Limb (tissue), 2 donors: ENCODE data around the gene MYO18A.
A peak's percentile ranks its signal among the peaks of the same experiment; 100 is the strongest.
"Not testable (repeated sequence)": the region's sequence is repeated elsewhere in the genome, so short reads cannot be mapped to it uniquely, and the experiment has no call there.

Experiments
- DNase-seq, 2 donors: peaks; one replicate each; pipeline ENCODE4 v3.0.0-alpha.2; 2016; ENCODE audit errors: extremely low spot score in 2 of 2

MYO18A gene

GRCh38 chr17:29108823-29109476 lies 71.2 kb downstream of the MYO18A start:
- DNase-seq: no peak

GRCh38 chr17:29107933-29108822 lies 72.0 kb downstream of the MYO18A start:
- DNase-seq: no peak

- DNase-seq: no peak
Measured at GRCh38 chr17:29107084-29107483, 73.1 kb downstream of the MYO18A start.

DNA sequence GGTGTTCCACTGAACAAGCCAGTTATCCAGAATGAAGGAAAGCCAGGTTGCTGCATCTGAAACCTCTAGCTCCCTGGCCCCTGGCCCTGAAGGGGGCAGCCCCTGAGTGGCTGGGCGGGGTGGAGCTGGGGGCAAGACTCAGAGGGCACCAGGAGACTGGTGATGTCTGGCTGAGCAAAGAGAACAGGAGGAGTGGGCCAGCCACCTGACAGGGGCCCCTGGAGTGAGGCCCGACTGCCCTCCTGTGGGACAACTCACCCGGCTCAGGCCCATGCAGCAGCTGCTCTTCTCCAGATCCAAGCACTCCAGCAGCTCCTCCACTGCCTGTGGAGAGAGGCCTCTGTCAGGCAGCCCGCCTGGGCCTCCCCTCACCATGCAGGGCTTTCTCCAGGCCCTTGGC lies 76.9 kb downstream of the MYO18A start:
- DNase-seq: no peak

DNA sequence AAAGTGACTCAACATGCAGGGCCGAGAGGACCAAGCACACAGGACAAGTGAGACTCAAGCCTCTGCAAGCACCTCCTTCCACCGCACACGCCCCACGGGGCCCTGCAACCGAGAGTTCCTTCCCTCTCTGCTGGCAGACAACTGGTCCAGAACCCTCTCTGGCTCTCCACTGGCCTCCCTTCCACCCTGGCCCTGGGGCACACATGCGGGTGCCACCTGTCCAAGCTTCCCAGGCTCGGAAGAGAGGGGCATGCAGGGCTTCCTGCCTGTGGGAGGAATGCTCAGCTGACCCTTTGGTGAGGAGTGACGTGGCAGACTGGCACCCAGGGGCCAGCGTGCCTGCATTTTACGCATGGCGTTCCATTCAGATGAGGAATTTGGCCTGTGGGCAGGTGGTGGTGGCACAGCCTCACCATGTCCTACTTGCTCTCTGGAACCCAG lies 77.4 kb downstream of the MYO18A start:
- no peak for DNase-seq

GRCh38 chr17:29102046-29102445 lies 78.2 kb downstream of the MYO18A start:
- no peak for DNase-seq

GRCh38 chr17:29100296-29100695 lies 79.9 kb downstream of the MYO18A start:
- DNase-seq: no peak

DNA sequence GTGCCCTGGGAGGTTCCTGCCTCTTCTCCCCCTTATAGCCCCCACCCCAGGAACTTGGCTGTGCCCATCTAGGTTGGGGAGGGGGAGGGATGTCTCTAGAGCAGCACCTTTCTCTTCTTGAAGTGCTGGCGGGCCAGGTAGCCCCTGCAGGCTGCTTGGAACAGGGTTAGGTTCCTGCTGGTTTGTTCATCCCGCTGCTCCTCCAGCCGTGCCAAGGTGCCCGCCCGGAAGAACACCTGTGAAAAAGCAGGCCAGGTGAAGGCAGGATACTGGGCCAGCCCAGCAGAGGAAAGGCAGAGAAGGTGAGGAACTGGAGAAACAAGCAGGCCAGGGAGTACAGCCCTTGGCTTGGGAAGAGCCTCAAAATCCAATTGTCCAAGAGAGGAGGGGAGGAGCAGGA lies 80.7 kb downstream of the MYO18A start:
- DNase-seq: no peak

DNA sequence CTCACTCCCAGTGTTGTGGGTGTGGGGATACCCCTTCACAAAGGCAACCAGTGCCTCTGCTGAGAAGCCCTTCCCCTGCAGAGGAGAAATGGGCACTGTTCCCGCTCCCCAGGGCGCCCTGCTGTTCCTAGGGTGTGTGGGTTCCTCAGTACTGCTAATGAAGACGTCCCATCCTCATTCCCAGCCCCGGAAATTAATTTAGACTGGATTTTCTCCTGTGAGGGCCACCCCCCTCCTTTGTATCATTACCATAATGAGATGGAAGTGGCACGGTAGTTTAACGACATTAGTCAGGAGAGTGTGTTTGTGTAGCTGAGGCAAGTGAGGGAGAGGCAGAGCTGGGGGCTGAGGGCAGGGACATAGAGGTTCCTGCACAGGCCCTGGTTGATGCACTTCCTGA lies 84.1 kb downstream of the MYO18A start:
- DNase-seq: no peak

DNA sequence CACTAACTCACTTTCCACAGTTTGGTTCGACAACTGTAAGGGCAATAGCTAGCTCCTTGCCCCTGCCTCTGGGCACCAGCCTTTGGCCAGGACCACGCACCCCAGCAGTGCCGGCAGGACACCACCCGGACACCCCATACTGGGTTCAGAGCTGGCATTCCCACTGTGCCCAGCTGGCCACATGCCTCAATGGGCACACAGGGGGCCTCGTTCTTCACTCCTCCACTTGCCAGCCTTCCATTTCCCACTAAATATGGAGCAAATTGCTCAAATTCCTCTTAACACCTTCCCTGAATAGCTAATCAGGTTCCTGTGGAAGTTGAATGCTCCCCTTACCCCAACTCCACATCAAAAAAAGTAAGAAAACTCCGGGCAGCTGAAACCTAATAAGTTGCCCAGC lies 84.8 kb downstream of the MYO18A start:
- DNase-seq: no peak

GRCh38 chr17:29094101-29094708 lies 86.0 kb downstream of the MYO18A start:
- DNase-seq: no peak

GRCh38 chr17:29093090-29093871 lies 86.9 kb downstream of the MYO18A start:
- no peak for DNase-seq

DNA sequence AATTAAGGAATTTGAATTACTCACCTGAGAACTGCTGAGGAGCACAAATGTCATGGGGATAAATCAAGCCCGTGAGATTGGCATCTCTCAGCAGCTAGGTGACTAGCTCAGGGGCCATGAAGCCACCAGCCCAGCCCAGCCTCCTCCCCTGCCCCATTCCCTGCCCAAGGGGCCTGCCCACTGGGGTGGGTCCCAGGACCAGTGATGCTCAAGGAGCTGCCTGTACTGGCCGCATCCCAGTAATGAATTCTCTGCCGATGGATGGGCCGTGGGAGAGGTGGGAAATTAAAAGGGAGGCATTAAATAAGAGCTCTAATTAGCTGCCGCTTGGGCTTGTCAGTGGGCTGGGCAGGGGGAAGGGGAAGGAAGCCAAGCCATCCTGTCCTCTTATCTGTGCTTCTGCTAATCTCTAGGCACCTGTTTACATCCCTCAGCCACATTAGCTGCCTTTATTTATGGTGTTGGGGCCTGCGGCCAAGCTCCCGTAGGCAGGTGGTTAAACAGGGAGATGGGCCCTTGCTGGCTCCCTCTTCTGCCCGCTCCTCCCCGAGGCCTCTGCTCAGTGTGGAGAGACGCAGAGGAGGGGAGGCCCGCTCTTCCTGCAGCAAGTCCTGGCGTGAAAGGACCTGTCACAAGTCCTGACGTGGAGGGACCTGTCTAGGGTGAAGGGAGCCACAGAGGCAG lies 88.5 kb downstream of the MYO18A start:
- DNase-seq: no peak

DNA sequence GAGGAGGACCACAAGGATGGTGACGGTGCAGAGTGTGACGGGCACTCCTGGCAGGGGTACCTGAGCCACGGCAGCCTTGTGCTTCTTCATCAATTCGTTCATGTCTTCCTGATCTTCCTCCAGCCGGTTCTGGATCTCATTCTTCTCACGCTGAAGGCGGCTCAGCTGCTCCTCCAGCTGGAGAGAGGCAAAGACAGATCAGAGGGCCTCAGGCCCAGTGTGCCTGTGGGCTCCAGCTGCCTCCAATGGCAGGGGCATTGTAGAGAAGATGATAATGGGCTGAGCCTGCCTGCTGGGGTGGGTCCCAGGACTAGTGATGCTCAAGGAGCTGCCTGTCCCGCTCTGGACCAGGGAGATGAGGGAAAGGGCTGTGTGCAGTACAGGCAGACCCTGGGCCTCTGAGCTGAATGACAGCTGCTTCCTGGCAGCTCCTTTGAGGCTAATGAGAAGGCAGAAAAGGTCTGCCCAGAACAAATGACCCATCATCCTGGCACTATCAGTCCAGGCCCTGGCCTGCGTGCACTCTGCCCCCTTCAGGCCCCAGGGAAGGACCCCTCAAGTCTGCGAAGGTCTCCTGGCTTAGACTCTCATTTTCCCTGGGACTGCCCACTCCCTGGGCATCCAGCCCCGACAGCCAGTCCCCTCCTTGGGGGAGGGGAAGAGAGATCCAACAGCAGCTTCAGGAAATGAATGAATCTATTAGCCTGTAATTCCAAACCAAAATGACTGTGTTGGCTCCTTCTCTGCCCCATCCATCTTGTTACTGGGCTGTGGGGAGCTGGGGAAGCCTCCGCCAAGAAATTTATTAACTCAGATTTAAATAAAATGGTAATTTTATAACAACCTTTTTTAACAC lies 89.2 kb downstream of the MYO18A start:
- no peak for DNase-seq

GRCh38 chr17:29090108-29090507 lies 90.1 kb downstream of the MYO18A start:
- DNase-seq: no peak

DNA sequence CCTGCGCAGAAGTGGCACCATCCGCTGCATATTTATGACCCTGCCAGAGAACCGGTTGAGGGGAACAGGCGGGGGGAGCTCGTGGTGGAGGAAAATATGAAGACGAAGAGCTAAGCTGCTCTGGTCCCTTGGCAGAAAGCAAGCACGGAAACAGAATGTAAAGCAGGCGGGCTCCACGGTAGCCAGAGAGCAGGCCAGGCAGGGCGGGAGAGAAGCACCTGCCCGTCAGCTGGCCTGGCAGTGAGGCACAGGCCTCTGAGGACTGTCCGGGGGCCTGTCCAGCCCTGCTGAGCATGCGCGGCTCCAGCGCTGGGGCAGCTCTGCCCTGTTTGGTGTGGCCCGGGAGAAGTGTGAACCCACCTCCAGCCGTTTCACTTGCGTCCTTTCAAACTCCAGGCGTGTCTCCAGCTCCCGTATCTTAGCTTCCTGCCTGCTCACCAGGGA lies 90.6 kb downstream of the MYO18A start:
- DNase-seq: peak in 1 of 2 donors; percentile 64

- DNase-seq: not testable (repeated sequence)
Measured at GRCh38 chr17:29088782-29089181, 91.4 kb downstream of the MYO18A start.

DNA sequence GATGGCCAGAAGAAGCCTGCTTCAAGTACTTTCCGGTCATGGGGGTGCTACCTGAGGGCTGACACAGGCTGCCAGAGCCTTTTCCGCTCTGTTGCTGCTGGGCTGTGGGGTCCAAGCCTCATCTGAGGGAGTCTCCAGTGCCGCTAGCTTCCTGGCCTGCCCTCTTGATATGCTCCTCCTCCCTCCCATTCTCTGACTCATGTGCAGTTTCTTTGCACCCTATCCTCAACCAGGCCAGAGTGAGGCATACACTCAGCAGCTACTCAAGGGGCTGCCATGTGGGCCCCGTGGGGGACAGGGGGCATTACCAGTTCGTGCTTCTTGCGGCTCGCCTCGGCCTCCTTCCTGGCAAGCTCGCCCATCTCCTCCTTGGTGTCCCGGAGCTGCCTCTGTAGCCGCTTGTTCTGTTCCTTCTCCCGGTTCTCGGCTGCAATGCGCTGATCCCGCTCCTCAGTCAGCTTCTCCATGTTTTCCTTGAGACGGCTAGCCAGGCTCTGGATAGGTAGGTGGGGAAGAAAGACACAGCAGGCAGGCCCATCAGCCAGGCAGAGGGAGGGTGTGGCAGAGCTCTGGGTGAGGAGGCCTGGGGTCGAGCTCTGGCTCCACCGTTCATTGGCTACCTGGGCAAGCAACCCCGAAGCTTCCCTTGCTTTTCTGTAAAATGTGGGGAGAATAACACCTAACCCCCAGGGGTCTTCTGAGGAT lies 93.4 kb downstream of the MYO18A start:
- DNase-seq: no peak

GRCh38 chr17:29085223-29085622 lies 95.0 kb downstream of the MYO18A start:
- no peak for DNase-seq
